Mesendoderm (in vitro differentiated cells): Measurements from ENCODE around the gene FAM13A.
"Not testable (repeated sequence)": the region's sequence is repeated elsewhere in the genome, so short reads cannot be mapped to it uniquely, and the experiment has no call there.

Experiments used
- DNase-seq: peaks from one replicate; pipeline ENCODE4 v3.0.0; 2013
- H2AK5ac ChIP-seq: 2 replicates; pipeline ENCODE4 v1.6.1; 2013; ENCODE audit warnings: low read length, inconsistent platforms
- H2BK120ac ChIP-seq: 2 replicates; pipeline ENCODE4 v1.6.1; 2013; ENCODE audit warnings: low read depth, mild to moderate bottlenecking, low read length, moderate library complexity, mixed read lengths
- H2BK15ac ChIP-seq: replicated peaks from 2 replicates; pipeline ENCODE4 v1.6.1; 2013; ENCODE audit warnings: low read depth, mild to moderate bottlenecking, moderate library complexity
- H2BK5ac ChIP-seq: 2 replicates; pipeline ENCODE4 v1.6.1; 2013; ENCODE audit warnings: low read length, inconsistent platforms
- H3K18ac ChIP-seq: 2 replicates; pipeline ENCODE4 v1.6.1; 2013; ENCODE audit warnings: mild to moderate bottlenecking, low read length, mixed read lengths
- H3K23ac ChIP-seq: one replicate; pipeline ENCODE4 v1.6.1; 2013; ENCODE audit warnings: low read length
- H3K27ac ChIP-seq: 2 replicates; pipeline ENCODE4 v1.5.1; 2013; ENCODE audit warnings: low read depth, mild to moderate bottlenecking, inconsistent platforms, low read length, moderate library complexity
- H3K27me3 ChIP-seq: 2 replicates; pipeline ENCODE4 v1.6.1; 2013; ENCODE audit warnings: low read length, control low read depth, mild to moderate bottlenecking, inconsistent platforms; ENCODE audit not compliant: insufficient read depth, poor library complexity
- H3K36me3 ChIP-seq: 2 replicates; pipeline ENCODE4 v1.6.1; 2013; ENCODE audit warnings: low read length, inconsistent platforms; ENCODE audit not compliant: control insufficient read depth, insufficient read depth
- H3K4ac ChIP-seq: one replicate; pipeline ENCODE4 v1.6.1; 2013; ENCODE audit warnings: low read depth, mild to moderate bottlenecking, low read length, moderate library complexity
- H3K4me1 ChIP-seq: 2 replicates; pipeline ENCODE4 v1.6.1; 2013; ENCODE audit warnings: low read depth, low read length, inconsistent platforms; ENCODE audit not compliant: control insufficient read depth
- H3K4me2 ChIP-seq: 2 replicates; pipeline ENCODE4 v1.6.1; 2013; ENCODE audit warnings: low read length
- H3K4me3 ChIP-seq: 2 replicates; pipeline ENCODE4 v1.5.1; 2013; ENCODE audit warnings: mild to moderate bottlenecking, low read length
- H3K56ac ChIP-seq: one replicate; pipeline ENCODE4 v1.6.1; 2013; ENCODE audit warnings: low read length
- H3K79me1 ChIP-seq: 2 replicates; pipeline ENCODE4 v1.6.1; 2013; ENCODE audit warnings: low read length, inconsistent platforms
- H3K79me2 ChIP-seq: 2 replicates; pipeline ENCODE4 v1.6.1; 2013; ENCODE audit warnings: mild to moderate bottlenecking, low read length; ENCODE audit not compliant: control insufficient read depth, insufficient read depth
- H3K9ac ChIP-seq: 2 replicates; pipeline ENCODE4 v1.6.1; 2013; ENCODE audit warnings: low read length, inconsistent platforms
- H4K5ac ChIP-seq: one replicate; pipeline ENCODE4 v1.6.1; 2013; ENCODE audit warnings: low read length
- H4K8ac ChIP-seq: one replicate; pipeline ENCODE4 v1.6.1; 2013; ENCODE audit warnings: low read depth, mild to moderate bottlenecking, control low read depth, low read length, moderate library complexity
- WGBS: extraction: QIAGEN DNeasy Blood & Tissue Kit; methylation state at CpG from one replicate; pipeline ENCODE4 v1.1.7; 2013; ENCODE audit warnings: low lambda C conversion rate, missing lambda C conversion rate; ENCODE audit not compliant: insufficient coverage; ENCODE audit errors: extremely low coverage; 5-methylcytosine and 5-hydroxymethylcytosine counted together

Gene FAM13A

DNA sequence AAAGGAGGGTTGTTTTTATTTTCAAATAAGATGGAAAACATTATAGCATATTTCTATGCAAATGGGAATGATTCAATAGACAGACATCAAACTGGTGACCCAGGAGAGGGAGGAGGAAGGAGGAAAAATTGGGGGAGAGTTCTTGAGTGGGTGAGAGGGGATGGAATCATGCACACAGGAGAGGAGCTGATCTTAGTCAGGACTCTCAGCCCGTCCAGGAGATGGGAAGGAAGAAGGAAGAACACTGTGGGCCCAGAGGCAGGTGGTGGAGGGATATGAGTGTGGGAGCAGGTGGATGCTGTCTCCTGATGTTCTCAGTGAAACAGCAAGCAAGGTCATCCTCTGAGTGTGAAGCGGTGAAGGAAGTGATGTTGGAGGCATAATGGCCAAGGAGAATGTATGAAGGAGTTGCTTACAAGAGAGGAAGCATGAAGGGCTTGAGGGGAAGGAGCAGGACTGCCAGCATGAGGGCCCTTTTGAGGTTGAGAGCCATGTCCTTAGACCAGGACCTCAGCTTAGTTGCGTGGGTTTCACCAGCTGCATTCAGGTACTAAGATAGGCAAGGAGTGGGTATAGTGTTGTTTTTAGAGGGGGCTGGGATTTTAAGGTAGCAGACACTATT, 197.7 kb downstream of the FAM13A start:
- Histone ChIP-seq H3K36me3 (no peaks in the 10 kb centered on the region), H2BK15ac (no peak overlapping the region), H3K4me1 (no peaks in the 10 kb centered on the region), H3K18ac (no peak overlapping the region), H3K79me2 (no peaks in the 10 kb centered on the region), H2BK5ac (no peak overlapping the region), H2BK120ac (no peak overlapping the region), H4K5ac (no peak overlapping the region), H3K56ac (no peak overlapping the region), H3K27ac (no peak overlapping the region), H3K79me1 (no peaks in the 10 kb centered on the region), H4K8ac (no peak overlapping the region), H3K4me3 (no peak overlapping the region), H3K4me2 (no peak overlapping the region), H3K23ac (no peak overlapping the region), H3K9ac (no peak overlapping the region), H3K4ac (no peak overlapping the region), H3K27me3 (no peaks in the 10 kb centered on the region), H2AK5ac (no peak overlapping the region)
- WGBS, result no CpG with 5 or more reads among the region's 3 CpGs
- no peak for DNase-seq

DNA sequence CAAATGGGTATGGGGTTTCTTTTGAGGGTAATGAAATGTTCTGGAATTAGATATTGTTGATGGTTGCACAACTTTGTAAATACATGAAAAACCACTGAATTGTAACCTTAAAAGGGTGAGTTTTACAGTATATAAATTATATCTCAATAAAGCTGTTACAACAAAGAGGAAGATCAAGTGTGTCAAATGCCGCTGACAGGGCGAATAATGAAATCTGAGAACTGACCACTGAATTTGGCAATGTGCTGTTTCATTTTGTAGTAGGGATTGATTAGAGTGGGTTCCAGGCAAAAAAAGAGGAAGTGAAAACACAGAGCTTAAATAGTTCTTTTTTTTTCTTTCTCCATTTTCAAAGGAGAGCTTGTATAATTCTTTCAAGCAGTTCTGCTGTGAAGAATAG, 198.2 kb downstream of the FAM13A start:
- Histone ChIP-seq H3K79me1 (no peaks in the 10 kb centered on the region), H2BK120ac (no peak overlapping the region), H2BK15ac (no peak overlapping the region), H2AK5ac (no peak overlapping the region), H2BK5ac (no peak overlapping the region), H3K9ac (no peak overlapping the region), H3K56ac (no peak overlapping the region), H3K4me1 (no peaks in the 10 kb centered on the region), H3K4me3 (no peak overlapping the region), H4K8ac (no peak overlapping the region), H3K79me2 (no peaks in the 10 kb centered on the region), H3K4me2 (no peak overlapping the region), H3K27me3 (no peaks in the 10 kb centered on the region), H3K27ac (no peak overlapping the region), H3K23ac (no peak overlapping the region), H4K5ac (no peak overlapping the region), H3K36me3 (no peaks in the 10 kb centered on the region), H3K4ac (no peak overlapping the region), H3K18ac (no peak overlapping the region)
- no peak for DNase-seq
- WGBS, result no CpG with 5 or more reads among the region's 2 CpGs

GRCh38 chr4:88857588-88857987, 199.4 kb downstream of the FAM13A start:
- Histone ChIP-seq H3K56ac (no peak overlapping the region), H3K18ac (no peak overlapping the region), H3K27me3 (no peaks in the 10 kb centered on the region), H3K23ac (no peak overlapping the region), H2BK5ac (no peak overlapping the region), H3K4ac (no peak overlapping the region), H4K8ac (no peak overlapping the region), H3K79me2 (no peaks in the 10 kb centered on the region), H2BK15ac (no peak overlapping the region), H3K4me3 (no peak overlapping the region), H3K79me1 (no peaks in the 10 kb centered on the region), H3K4me1 (no peaks in the 10 kb centered on the region), H2AK5ac (no peak overlapping the region), H4K5ac (no peak overlapping the region), H3K36me3 (no peaks in the 10 kb centered on the region), H3K27ac (no peak overlapping the region), H3K4me2 (no peak overlapping the region), H3K9ac (no peak overlapping the region), H2BK120ac (no peak overlapping the region)
- no peak for DNase-seq

GRCh38 chr4:88854481-88854880, 202.5 kb downstream of the FAM13A start:
- no peak overlapping the region for H3K9ac ChIP-seq
- no peaks in the 10 kb centered on the region for H3K79me1 ChIP-seq
- no peak overlapping the region for H2BK120ac ChIP-seq
- H3K79me2 ChIP-seq, result no peaks in the 10 kb centered on the region
- no peak for DNase-seq
- no peak overlapping the region for H3K56ac ChIP-seq
- no peak overlapping the region for H4K8ac ChIP-seq
- no peaks in the 10 kb centered on the region for H3K36me3 ChIP-seq
- H3K27me3 ChIP-seq, result no peaks in the 10 kb centered on the region
- H3K18ac ChIP-seq, result no peak overlapping the region
- H3K4ac ChIP-seq, result no peak overlapping the region
- no peaks in the 10 kb centered on the region for H3K4me1 ChIP-seq
- H3K23ac ChIP-seq, result no peak overlapping the region
- no peak overlapping the region for H4K5ac ChIP-seq
- H3K4me3 ChIP-seq, result no peak overlapping the region
- H3K4me2 ChIP-seq, result no peak overlapping the region
- H3K27ac ChIP-seq, result no peak overlapping the region
- no peak overlapping the region for H2BK5ac ChIP-seq
- H2AK5ac ChIP-seq, result no peak overlapping the region
- WGBS, result no CpG with 5 or more reads among the region's 3 CpGs
- H2BK15ac ChIP-seq, result no peak overlapping the region

DNA sequence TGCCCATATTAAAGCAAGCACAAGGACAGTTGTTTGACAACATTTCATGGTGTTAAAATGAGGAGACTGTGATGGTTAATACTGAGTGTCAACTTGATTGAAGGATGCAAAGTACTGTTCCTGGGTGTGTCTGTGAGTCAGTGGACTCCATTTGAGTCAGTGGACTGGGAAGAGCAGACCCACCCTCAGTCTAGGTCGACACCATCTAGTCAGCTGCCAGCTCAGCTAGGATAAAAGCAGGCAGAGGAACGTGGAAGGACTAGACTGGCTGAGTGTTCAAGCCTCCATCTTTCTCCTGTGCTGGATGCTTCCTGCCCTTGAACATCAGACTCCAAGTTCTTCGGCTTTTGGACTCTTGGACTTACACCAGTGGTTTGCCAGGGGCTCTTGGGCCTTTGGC, 203.4 kb downstream of the FAM13A start:
- not testable (repeated sequence) for H3K18ac ChIP-seq, H2AK5ac ChIP-seq

GRCh38 chr4:88846206-88846790, 210.7 kb downstream of the FAM13A start:
- no peak overlapping the region for H3K18ac ChIP-seq
- no peak overlapping the region for H3K23ac ChIP-seq
- no peaks in the 10 kb centered on the region for H3K79me1 ChIP-seq
- no peak overlapping the region for H2BK120ac ChIP-seq
- H3K4me1 ChIP-seq, result no peaks in the 10 kb centered on the region
- no peaks in the 10 kb centered on the region for H3K27me3 ChIP-seq
- H2BK5ac ChIP-seq, result no peak overlapping the region
- H3K4ac ChIP-seq, result no peak overlapping the region
- no peak overlapping the region for H3K56ac ChIP-seq
- H3K36me3 ChIP-seq, result no peaks in the 10 kb centered on the region
- no peak overlapping the region for H3K4me3 ChIP-seq
- no peak overlapping the region for H2AK5ac ChIP-seq
- no peak overlapping the region for H3K4me2 ChIP-seq
- no peak overlapping the region for H3K27ac ChIP-seq
- WGBS, result no CpG with 5 or more reads among the region's 4 CpGs
- H4K8ac ChIP-seq, result no peak overlapping the region
- H3K79me2 ChIP-seq, result no peaks in the 10 kb centered on the region
- no peak overlapping the region for H3K9ac ChIP-seq
- H2BK15ac ChIP-seq, result no peak overlapping the region
- no peak for DNase-seq
- no peak overlapping the region for H4K5ac ChIP-seq

More for the DNA sequence above, 203.4 kb downstream of the FAM13A start:
- H3K23ac ChIP-seq, H2BK5ac ChIP-seq, H3K56ac ChIP-seq, H3K36me3 ChIP-seq, H3K79me2 ChIP-seq, H3K4me2 ChIP-seq, H4K5ac ChIP-seq, H3K4me1 ChIP-seq, H3K4ac ChIP-seq, H3K79me1 ChIP-seq, H4K8ac ChIP-seq, H3K27ac ChIP-seq, H3K4me3 ChIP-seq, H2BK120ac ChIP-seq, DNase-seq, H3K27me3 ChIP-seq, H3K9ac ChIP-seq, H2BK15ac ChIP-seq: not testable (repeated sequence)
- no CpG with 5 or more reads among the region's 3 CpGs for WGBS
